GM19438 (cell line): ENCODE results near the gene SLC12A7.
"Not testable (repeated sequence)": the region's sequence is repeated elsewhere in the genome, so short reads cannot be mapped to it uniquely, and the experiment has no call there.

ENCODE experiments used
- ATAC-seq: cut with Tn5 transposase; IDR thresholded peaks from one replicate; pipeline ENCODE4 v1.9.1; 2021; ENCODE audit warnings: low read depth; ENCODE audit not compliant: unreplicated experiment

SLC12A7 gene

GRCh38 chr5:1099926-1100663 is 11.8 kb downstream of the SLC12A7 start:
- ATAC-seq = no peak

GRCh38 chr5:1098986-1099597 is 12.8 kb downstream of the SLC12A7 start:
- ATAC-seq = no peak

GRCh38 chr5:1097988-1098385 is 13.9 kb downstream of the SLC12A7 start:
- not testable (repeated sequence) for ATAC-seq

GRCh38 chr5:1097381-1097987 is 14.4 kb downstream of the SLC12A7 start:
- no peak for ATAC-seq

- no peak for ATAC-seq
Measured at GRCh38 chr5:1096838-1097237, 15.0 kb downstream of the SLC12A7 start.

GRCh38 chr5:1095990-1096363 is 15.9 kb downstream of the SLC12A7 start:
- ATAC-seq = no peak

GRCh38 chr5:1095302-1095989 is 16.4 kb downstream of the SLC12A7 start:
- ATAC-seq = no peak

- ATAC-seq = no peak
Measured at GRCh38 chr5:1094670-1095190, 17.1 kb downstream of the SLC12A7 start.

- no peak for ATAC-seq
Measured at GRCh38 chr5:1093361-1093760, 18.5 kb downstream of the SLC12A7 start.

- no peak for ATAC-seq
Measured at GRCh38 chr5:1092122-1092521, 19.7 kb downstream of the SLC12A7 start.

GRCh38 chr5:1091632-1092031 is 20.2 kb downstream of the SLC12A7 start:
- no peak for ATAC-seq

- no peak for ATAC-seq
Measured at GRCh38 chr5:1090538-1090937, 21.3 kb downstream of the SLC12A7 start.

- no peak for ATAC-seq
Measured at GRCh38 chr5:1089621-1090040, 22.2 kb downstream of the SLC12A7 start.

- ATAC-seq = no peak
Measured at GRCh38 chr5:1089146-1089545, 22.7 kb downstream of the SLC12A7 start.

- ATAC-seq = no peak
Measured at GRCh38 chr5:1088726-1089125, 23.1 kb downstream of the SLC12A7 start.

- no peak for ATAC-seq
Measured at GRCh38 chr5:1088031-1088430, 23.8 kb downstream of the SLC12A7 start.

GRCh38 chr5:1087428-1087827 is 24.4 kb downstream of the SLC12A7 start:
- no peak for ATAC-seq

GRCh38 chr5:1086871-1087270 is 25.0 kb downstream of the SLC12A7 start:
- ATAC-seq = no peak

- ATAC-seq = no peak
Measured at GRCh38 chr5:1086137-1086536, 25.7 kb downstream of the SLC12A7 start.

GRCh38 chr5:1085391-1085790 is 26.5 kb downstream of the SLC12A7 start:
- ATAC-seq = no peak
